Spleen (tissue), 7 donors: ENCODE data around the gene PLEKHM2.

ENCODE experiments used
- CTCF ChIP-seq, 11 experiments: fragments of 200-600 bp in 7 of 11; fragments of 450-650 bp in 4 of 11; sonication (generic) in 4 of 11; IDR thresholded peaks in 8 of 11; conservative IDR thresholded peaks in 3 of 11; 1 replicate in 7 of 11; 2 replicates in 4 of 11; pipeline versions ENCODE4 v1.4.0 to v1.8.0; 2016 to 2021; ENCODE audit warnings: antibody characterized with exemption in 11 of 11, inconsistent platforms in 4 of 11, mild to moderate bottlenecking in 1 of 11
- POLR2A ChIP-seq, 3 donors: fragments of 450-650 bp; IDR thresholded peaks; one replicate each; pipeline ENCODE4 v1.5.1; 2017; ENCODE audit warnings: antibody characterized with exemption in 3 of 3, mild to moderate bottlenecking in 1 of 3
- donor health status: DM: no; HTN: no; CAD: no; lungs with moderate emphysema.
- donor health status: DM: no; HTN: no; CAD: no.
- donor health status: DM: no; HTN: no; CAD: no.

GRCh38 chr1:15764269-15764764 lies 80.2 kb downstream of the PLEKHM2 start:
- TF ChIP-seq CTCF (IDR thresholded peaks at IDR 0.05 in 8 of 11, conservative IDR thresholded peaks at IDR 0.05 in 3 of 11) (no peak), POLR2A (IDR thresholded peaks at IDR 0.05) (no peak)
